ENCODE measurements around the gene RILPL2. TPM values are rescaled to one million over a fixed set of nuclear protein-coding genes. Genes with fewer than 3 reads are reported as not detected.

Gene RILPL2
- total and polyA plus RNA-seq, 9 of the 15 experiments (the other 6 are each of a cell fraction or from before 2014, with no cell fraction given): 0.61 to 5.8 (median 4.3) TPM

- Histone ChIP-seq H3K27ac (ENCODE audit: extremely low read depth, low read depth, low read length) (no peak overlapping the region), H3K9me1 (ENCODE audit: control insufficient read depth, insufficient read depth, low read length) (no peaks in the 10 kb centered on the region), H3K27me3 (ENCODE audit: control insufficient read depth in 2 of 2, insufficient read depth in 2 of 2, low read length in 2 of 2) (no peaks in the 10 kb centered on the region; a peak in 1 of 5 replicates), H2AFZ (ENCODE audit: low read depth, low read length) (peak overlapping the region; percentile 26), H3K9ac (ENCODE audit: insufficient read depth in 1 of 2, low read depth in 2 of 2, low read length in 2 of 2) (peak overlapping the region in 1 of 2 experiments; percentile 7; a peak in 1 of 4 replicates), H3K79me2 (ENCODE audit: control insufficient read depth, insufficient read depth, low read length) (peaks cover 15% of the 10 kb centered on the region), H4K20me1 (replicated peaks; ENCODE audit: control insufficient read depth, insufficient read depth, low read length) (no peaks in the 10 kb centered on the region), H3K9me3 (replicated peaks; ENCODE audit: control insufficient read depth, insufficient read depth, low read depth, low read length) (no peaks in the 10 kb centered on the region), H3K4me2 (ENCODE audit: insufficient read depth, low read length) (no peak overlapping the region), H3K4me1 (replicated peaks in 1 of 2; ENCODE audit: control insufficient read depth in 2 of 2, insufficient read depth in 2 of 2, low read length in 2 of 2) (peaks cover 14 to 22% of the 10 kb centered on the region in 2 experiments; a peak in 4 of 5 replicates), H3K4me3 (no peak overlapping the region), H3K36me3 (ENCODE audit: control insufficient read depth, insufficient read depth, low read length) (no peaks in the 10 kb centered on the region)
- DNase-seq (ENCODE audit: extremely low read depth in 1 of 4, low spot score in 3 of 4): no peak
- 84% methylated on average over 5 of the region's 5 CpGs for WGBS (ENCODE audit: insufficient coverage, low coverage, missing lambda C conversion rate)
- CTCF ChIA-PET (ENCODE audit: low intra/inter-chr PET ratio): no interaction called here
- intact Hi-C loops (cut with micrococcal nuclease): no loop called here
- in situ Hi-C loops (cut with MboI): loop anchor here (25.0 kb wide), 1 partner anchor 1542 kb away; no protein-coding TSS in a partner anchor
- ATAC-seq: no peak
- FAIRE-seq: no peak
- BruUV-seq (replicated peaks): no TSS peak
- POLR2A ChIA-PET: interaction anchor here (0.9 kb wide), 1 partner anchor 17 kb away, joined by 3 read pairs; no protein-coding TSS in a partner anchor
- no peak for TF ChIP-seq TCFL5 (CRISPR knock-in tag; conservative IDR thresholded peaks at IDR 0.05)
- no peak for TF ChIP-seq PHF20 (IDR thresholded peaks at IDR 0.05; ENCODE audit: partially characterized antibody)
- TF ChIP-seq PRMT5 (CRISPR knock-in tag; IDR thresholded peaks at IDR 0.05): no peak
- no peak for TF ChIP-seq MGA (IDR thresholded peaks at IDR 0.05)
- TF ChIP-seq TAF9B (IDR thresholded peaks at IDR 0.05; ENCODE audit: partially characterized antibody): no peak
- no peak for TF ChIP-seq ZFP36 (IDR thresholded peaks at IDR 0.05; ENCODE audit: low read depth, low read length, partially characterized antibody)
- no peak for TF ChIP-seq EP300 (IDR thresholded peaks at IDR 0.05; ENCODE audit: low read length)
- TF ChIP-seq ZNF551 (CRISPR knock-in tag; IDR thresholded peaks at IDR 0.05): no peak
- no peak for TF ChIP-seq CLOCK (CRISPR knock-in tag; IDR thresholded peaks at IDR 0.05; ENCODE audit: borderline replicate concordance)
- TF ChIP-seq ZC3H8 (IDR thresholded peaks at IDR 0.05): no peak
Observed at GRCh38 chr12:123379391-123379790, 57.1 kb downstream of the RILPL2 start.

Measured in K562 (cell line).